Calu3 (cell line): ENCODE data around the gene CDC42BPB. TPM values are rescaled to one million over a fixed set of nuclear protein-coding genes. Genes with fewer than 3 reads are reported as not detected.
"Not testable (repeated sequence)": the region's sequence is repeated elsewhere in the genome, so short reads cannot be mapped to it uniquely, and the experiment has no call there.

Experiments
- BruUV-seq: library from RNA; stranded (reverse); fragments of 400-500 nt; replicated peaks from 2 replicates; lab custom pipeline; 2021; lab: Mats Ljungman, UMichigan
- CTCF ChIA-PET: fragments of 300-600 bp; sonication (Branson Sonifier 250); formaldehyde crosslinking; loops from one replicate; lab custom pipeline; 2022; ENCODE audit warnings: antibody characterized with exemption; lab: Charles Lee
- DNase-seq: peaks from one replicate; pipeline ENCODE4 v3.0.0; 2022
- H3K27ac Mint-ChIP-seq: one replicate; pipeline ENCODE4 v1.8.0; 2022; ENCODE audit warnings: mixed read lengths; ENCODE audit not compliant: unreplicated experiment
- H3K27me3 Mint-ChIP-seq: one replicate; pipeline ENCODE4 v1.8.0; 2022; ENCODE audit warnings: mixed read lengths; ENCODE audit not compliant: unreplicated experiment
- H3K36me3 Mint-ChIP-seq: one replicate; pipeline ENCODE4 v1.8.0; 2022; ENCODE audit warnings: mild to moderate bottlenecking, moderate library complexity, mixed read lengths; ENCODE audit not compliant: insufficient read depth, unreplicated experiment
- H3K4me1 Mint-ChIP-seq: one replicate; pipeline ENCODE4 v1.8.0; 2022; ENCODE audit warnings: mild to moderate bottlenecking, low read depth, mixed read lengths; ENCODE audit not compliant: unreplicated experiment
- H3K4me3 Mint-ChIP-seq: one replicate; pipeline ENCODE4 v1.8.0; 2022; ENCODE audit warnings: mild to moderate bottlenecking, low read depth, moderate library complexity, mixed read lengths; ENCODE audit not compliant: unreplicated experiment
- H3K9me3 Mint-ChIP-seq: one replicate; pipeline ENCODE4 v1.8.0; 2022; ENCODE audit warnings: low read depth, mixed read lengths; ENCODE audit not compliant: unreplicated experiment
- CTCF ChIP-seq: fragments of 200-600 bp; IDR thresholded peaks from one replicate; pipeline ENCODE4 v1.8.0; 2022; ENCODE audit warnings: antibody characterized with exemption; ENCODE audit not compliant: unreplicated experiment
- intact Hi-C: fragments of 100-400 bp; cut with micrococcal nuclease; formaldehyde crosslinking; loops from one replicate; pipeline ENCODE4 v1.10.0; 2022; ENCODE audit not compliant: unreplicated experiment
- total RNA-seq: library from RNA; stranded (reverse); gene quantifications from 2 replicates; pipeline ENCODE4 v1.2.3, GENCODE V29; 2022

CDC42BPB gene
- total RNA-seq, 1 experiment from 2014 or later = 98.7 TPM

- CTCF ChIA-PET = interaction anchor here (0.5 kb wide), 1 partner anchor 16 kb away, joined by 4 read pairs; no protein-coding TSS in a partner anchor
- H3K4me1 Mint-ChIP-seq = peaks cover 9% of the 10 kb centered on the region
- H3K4me3 Mint-ChIP-seq = peak overlapping the region; percentile 54
- H3K27me3 Mint-ChIP-seq = no peaks in the 10 kb centered on the region
- no peak overlapping the region for H3K27ac Mint-ChIP-seq
- peak; percentile 91 for DNase-seq
- intact Hi-C loops = loop anchor here (10.0 kb wide), 2 partner anchors 154 to 234 kb away; partner anchors contain the start of gene TRAF3
- BruUV-seq = TSS peak; percentile 49
- H3K36me3 Mint-ChIP-seq = peaks cover 60% of the 10 kb centered on the region
- H3K9me3 Mint-ChIP-seq = no peaks in the 10 kb centered on the region
- no peak for TF ChIP-seq CTCF
Measured at GRCh38 chr14:102928412-102929240, 128.7 kb downstream of the CDC42BPB start.

GRCh38 chr14:102927878-102928411 lies 129.4 kb downstream of the CDC42BPB start:
- no peaks in the 10 kb centered on the region for H3K27me3 Mint-ChIP-seq
- DNase-seq = peak; percentile 37
- intact Hi-C loops = loop anchor here (10.0 kb wide), 2 partner anchors 153 to 233 kb away; partner anchors contain the start of gene TRAF3
- H3K4me3 Mint-ChIP-seq = peak overlapping the region; percentile 54
- no TSS peak for BruUV-seq
- peaks cover 53% of the 10 kb centered on the region for H3K36me3 Mint-ChIP-seq
- H3K27ac Mint-ChIP-seq = no peak overlapping the region
- H3K9me3 Mint-ChIP-seq = no peaks in the 10 kb centered on the region
- CTCF ChIA-PET = interaction anchor here (0.6 to 1.1 kb wide), 2 partner anchors 216 to 233 kb away, joined by 3 to 6 read pairs; no protein-coding TSS in a partner anchor
- peaks cover 9% of the 10 kb centered on the region for H3K4me1 Mint-ChIP-seq
- no peak for TF ChIP-seq CTCF

GRCh38 chr14:102927346-102927877 lies 129.9 kb downstream of the CDC42BPB start:
- intact Hi-C loops = loop anchor here (10.0 kb wide), 2 partner anchors 153 to 233 kb away; partner anchors contain the start of gene TRAF3
- H3K4me1 Mint-ChIP-seq = peaks cover 9% of the 10 kb centered on the region
- no peak for TF ChIP-seq CTCF
- peak overlapping the region; percentile 65 for H3K27ac Mint-ChIP-seq
- H3K27me3 Mint-ChIP-seq = no peaks in the 10 kb centered on the region
- CTCF ChIA-PET = interaction anchor here (0.6 to 1.1 kb wide), 2 partner anchors 217 to 233 kb away, joined by 3 to 6 read pairs; no protein-coding TSS in a partner anchor
- peak; percentile 82 for DNase-seq
- H3K4me3 Mint-ChIP-seq = peak overlapping the region; percentile 54
- no TSS peak for BruUV-seq
- peaks cover 52% of the 10 kb centered on the region for H3K36me3 Mint-ChIP-seq
- H3K9me3 Mint-ChIP-seq = no peaks in the 10 kb centered on the region

GRCh38 chr14:102926840-102927239 lies 130.5 kb downstream of the CDC42BPB start:
- peak overlapping the region; percentile 65 for H3K27ac Mint-ChIP-seq
- peaks cover 46% of the 10 kb centered on the region for H3K36me3 Mint-ChIP-seq
- DNase-seq, CTCF ChIA-PET, H3K27me3 Mint-ChIP-seq, H3K4me1 Mint-ChIP-seq, H3K9me3 Mint-ChIP-seq: not testable (repeated sequence)
- H3K4me3 Mint-ChIP-seq = peak overlapping the region; percentile 54
- intact Hi-C loops = loop anchor here (10.0 kb wide), 2 partner anchors 152 to 232 kb away; partner anchors contain the start of gene TRAF3
- BruUV-seq = TSS peak; percentile 60
